Ishikawa (cell line): ENCODE data around the gene TPCN2.
A peak's percentile ranks its signal among the peaks of the same experiment; 100 is the strongest.

ENCODE experiments used
- CEBPB ChIP-seq: IDR thresholded peaks from 2 replicates; pipeline ENCODE4 v1.6.1; 2012
- CREB1 ChIP-seq: IDR thresholded peaks from 2 replicates; pipeline ENCODE4 v1.6.1; 2012; ENCODE audit warnings: low read depth
- EGR1 ChIP-seq: IDR thresholded peaks from 2 replicates; pipeline ENCODE4 v1.6.1; 2012
- EP300 ChIP-seq: IDR thresholded peaks from 2 replicates; pipeline ENCODE4 v1.6.1; 2012; ENCODE audit warnings: borderline replicate concordance
- FOXM1 ChIP-seq: IDR thresholded peaks from 2 replicates; pipeline ENCODE4 v1.6.1; 2012; ENCODE audit warnings: low read depth, borderline replicate concordance
- NFIC ChIP-seq: IDR thresholded peaks from 2 replicates; pipeline ENCODE4 v1.6.1; 2012
- RAD21 ChIP-seq: IDR thresholded peaks from 2 replicates; pipeline ENCODE4 v1.6.1; 2012; ENCODE audit warnings: low read depth
- TAF1 ChIP-seq: IDR thresholded peaks from 2 replicates; pipeline ENCODE4 v1.6.1; 2012; ENCODE audit warnings: low read depth, mild to moderate bottlenecking
- TCF12 ChIP-seq: IDR thresholded peaks from 2 replicates; pipeline ENCODE4 v1.6.1; 2012; ENCODE audit warnings: low read depth
- TEAD4 ChIP-seq: IDR thresholded peaks from 2 replicates; pipeline ENCODE4 v1.6.1; 2012
- YY1 ChIP-seq: IDR thresholded peaks from 2 replicates; pipeline ENCODE4 v1.6.1; 2012; ENCODE audit warnings: low read depth
- ZBTB7A ChIP-seq: IDR thresholded peaks from 2 replicates; pipeline ENCODE4 v1.6.1; 2012; ENCODE audit warnings: low read depth
- TF ChIP-seq, protein P1 (sequence below): IDR thresholded peaks from 2 replicates; pipeline ENCODE4 v1.6.1; 2012
- TF ChIP-seq, protein P2 (sequence below): IDR thresholded peaks from 2 replicates; pipeline ENCODE4 v1.6.1; 2012; ENCODE audit warnings: low read depth, mild to moderate bottlenecking
- TF ChIP-seq, protein P3 (sequence below): IDR thresholded peaks from 2 replicates; pipeline ENCODE4 v1.6.1; 2012

TPCN2 gene

DNA sequence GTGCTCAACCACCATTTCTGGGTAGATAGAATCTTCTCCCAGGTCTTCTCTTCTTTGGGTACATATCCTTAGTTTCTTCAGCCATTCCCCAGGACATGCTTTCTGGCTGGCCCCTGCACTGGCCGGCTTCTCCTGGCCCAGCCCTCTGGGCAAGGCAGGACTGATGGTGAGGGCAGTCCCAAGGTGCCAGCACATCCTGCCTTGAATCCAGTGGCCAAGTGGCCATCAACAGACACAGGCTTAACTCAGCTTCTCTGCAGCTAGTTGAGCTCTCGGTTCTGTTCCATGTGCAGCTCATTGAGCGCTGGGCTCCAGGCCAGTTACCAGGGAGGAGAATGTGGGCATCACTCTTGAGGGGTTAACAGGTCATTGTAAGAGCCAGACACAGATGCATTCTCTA, 124.6 kb downstream of the TPCN2 start:
- TF ChIP-seq ZBTB7A (no peak), NFIC (no peak), YY1 (no peak), EGR1 (no peak), CEBPB (no peak), CREB1 (no peak), FOXM1 (no peak), RAD21 (no peak), TAF1 (no peak), EP300 (no peak), TCF12 (no peak)
- TF ChIP-seq, protein P1, sequence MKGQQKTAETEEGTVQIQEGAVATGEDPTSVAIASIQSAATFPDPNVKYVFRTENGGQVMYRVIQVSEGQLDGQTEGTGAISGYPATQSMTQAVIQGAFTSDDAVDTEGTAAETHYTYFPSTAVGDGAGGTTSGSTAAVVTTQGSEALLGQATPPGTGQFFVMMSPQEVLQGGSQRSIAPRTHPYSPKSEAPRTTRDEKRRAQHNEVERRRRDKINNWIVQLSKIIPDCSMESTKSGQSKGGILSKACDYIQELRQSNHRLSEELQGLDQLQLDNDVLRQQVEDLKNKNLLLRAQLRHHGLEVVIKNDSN, result no peak
- TF ChIP-seq, protein P2, sequence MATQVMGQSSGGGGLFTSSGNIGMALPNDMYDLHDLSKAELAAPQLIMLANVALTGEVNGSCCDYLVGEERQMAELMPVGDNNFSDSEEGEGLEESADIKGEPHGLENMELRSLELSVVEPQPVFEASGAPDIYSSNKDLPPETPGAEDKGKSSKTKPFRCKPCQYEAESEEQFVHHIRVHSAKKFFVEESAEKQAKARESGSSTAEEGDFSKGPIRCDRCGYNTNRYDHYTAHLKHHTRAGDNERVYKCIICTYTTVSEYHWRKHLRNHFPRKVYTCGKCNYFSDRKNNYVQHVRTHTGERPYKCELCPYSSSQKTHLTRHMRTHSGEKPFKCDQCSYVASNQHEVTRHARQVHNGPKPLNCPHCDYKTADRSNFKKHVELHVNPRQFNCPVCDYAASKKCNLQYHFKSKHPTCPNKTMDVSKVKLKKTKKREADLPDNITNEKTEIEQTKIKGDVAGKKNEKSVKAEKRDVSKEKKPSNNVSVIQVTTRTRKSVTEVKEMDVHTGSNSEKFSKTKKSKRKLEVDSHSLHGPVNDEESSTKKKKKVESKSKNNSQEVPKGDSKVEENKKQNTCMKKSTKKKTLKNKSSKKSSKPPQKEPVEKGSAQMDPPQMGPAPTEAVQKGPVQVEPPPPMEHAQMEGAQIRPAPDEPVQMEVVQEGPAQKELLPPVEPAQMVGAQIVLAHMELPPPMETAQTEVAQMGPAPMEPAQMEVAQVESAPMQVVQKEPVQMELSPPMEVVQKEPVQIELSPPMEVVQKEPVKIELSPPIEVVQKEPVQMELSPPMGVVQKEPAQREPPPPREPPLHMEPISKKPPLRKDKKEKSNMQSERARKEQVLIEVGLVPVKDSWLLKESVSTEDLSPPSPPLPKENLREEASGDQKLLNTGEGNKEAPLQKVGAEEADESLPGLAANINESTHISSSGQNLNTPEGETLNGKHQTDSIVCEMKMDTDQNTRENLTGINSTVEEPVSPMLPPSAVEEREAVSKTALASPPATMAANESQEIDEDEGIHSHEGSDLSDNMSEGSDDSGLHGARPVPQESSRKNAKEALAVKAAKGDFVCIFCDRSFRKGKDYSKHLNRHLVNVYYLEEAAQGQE, result no peak
- TF ChIP-seq, protein P3, sequence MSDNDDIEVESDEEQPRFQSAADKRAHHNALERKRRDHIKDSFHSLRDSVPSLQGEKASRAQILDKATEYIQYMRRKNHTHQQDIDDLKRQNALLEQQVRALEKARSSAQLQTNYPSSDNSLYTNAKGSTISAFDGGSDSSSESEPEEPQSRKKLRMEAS, result no peak

DNA sequence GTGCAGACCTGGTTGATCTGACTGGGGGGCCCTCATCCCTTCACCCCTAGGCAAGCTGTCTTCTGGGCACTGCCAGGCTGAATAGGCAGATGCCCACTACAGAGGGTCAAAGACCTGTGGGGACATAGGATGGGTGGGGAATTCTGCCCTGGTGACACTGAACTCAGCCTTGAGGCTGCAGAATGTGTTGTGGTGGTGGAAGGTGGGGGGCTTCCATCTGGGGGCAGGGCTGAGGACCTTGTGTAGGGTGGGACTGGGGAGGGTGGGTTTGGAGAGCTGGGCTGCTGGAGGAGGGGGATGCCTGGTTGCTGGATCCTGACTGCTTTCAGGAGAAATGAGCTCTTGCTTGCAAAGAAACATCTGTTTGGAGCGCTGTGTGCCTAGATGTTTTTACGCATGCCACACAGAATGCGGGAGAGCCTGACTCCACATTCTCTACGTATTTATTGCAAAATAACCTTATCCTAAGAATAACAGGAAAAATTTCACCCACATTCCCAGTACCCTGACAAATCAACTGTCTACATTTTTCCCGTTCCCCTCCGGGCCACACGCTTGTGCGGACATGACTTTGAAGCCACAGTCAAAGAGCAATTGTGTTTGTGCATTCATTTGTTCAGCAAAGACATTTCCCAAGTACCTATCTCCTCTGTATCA, 125.3 kb downstream of the TPCN2 start:
- TF ChIP-seq CREB1 (no peak), TAF1 (no peak), ZBTB7A (no peak), CEBPB (peak; percentile 36; the same call in 1 of the 2 replicates), EP300 (peak; percentile 78), YY1 (no peak), TCF12 (peak; percentile 56; the same call in 1 of the 2 replicates), NFIC (no peak), EGR1 (no peak), FOXM1 (no peak), RAD21 (no peak), TEAD4 (peak; percentile 55)
- TF ChIP-seq, protein P2, result no peak

DNA sequence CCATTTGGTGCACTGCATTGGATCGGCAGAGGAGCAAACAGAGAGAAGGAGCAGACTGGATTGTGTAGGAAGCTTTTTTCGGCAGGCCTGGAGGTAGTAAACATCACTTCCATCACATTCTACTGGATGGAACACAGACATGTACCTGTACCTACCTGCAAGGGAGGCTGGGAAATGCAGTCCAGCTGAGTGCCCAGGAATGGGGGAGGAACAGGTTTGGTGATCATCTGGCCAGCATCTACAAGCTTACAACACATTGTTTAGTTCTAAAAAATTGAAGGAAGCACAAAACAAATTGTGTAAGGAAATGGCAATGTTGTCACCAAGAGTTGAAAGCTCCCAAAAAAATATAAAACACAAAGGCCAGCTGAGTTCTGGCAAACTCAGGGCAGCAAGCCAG, 126.1 kb downstream of the TPCN2 start:
- TF ChIP-seq EP300, result no peak
- no peak for TF ChIP-seq CREB1
- TF ChIP-seq TAF1, result no peak
- TF ChIP-seq CEBPB, result no peak
- no peak for TF ChIP-seq ZBTB7A
- TF ChIP-seq EGR1, result no peak
- TF ChIP-seq TCF12, result no peak
- TF ChIP-seq, protein P1, result no peak
- TF ChIP-seq RAD21, result no peak
- no peak for TF ChIP-seq NFIC
- no peak for TF ChIP-seq YY1
- no peak for TF ChIP-seq TEAD4
- TF ChIP-seq, protein P3, result no peak
- TF ChIP-seq, protein P2, result no peak
- no peak for TF ChIP-seq FOXM1
